NCI-H2227 (cell line): ENCODE measurements around the gene EPS8.
"Not testable (repeated sequence)": the region's sequence is repeated elsewhere in the genome, so short reads cannot be mapped to it uniquely, and the experiment has no call there.

Experiments used
- DNase-seq: peaks from one replicate; lab custom pipeline; 2025; ENCODE audit not compliant: unreplicated experiment; lab: John Stamatoyannopoulos, UW

Gene EPS8

DNA sequence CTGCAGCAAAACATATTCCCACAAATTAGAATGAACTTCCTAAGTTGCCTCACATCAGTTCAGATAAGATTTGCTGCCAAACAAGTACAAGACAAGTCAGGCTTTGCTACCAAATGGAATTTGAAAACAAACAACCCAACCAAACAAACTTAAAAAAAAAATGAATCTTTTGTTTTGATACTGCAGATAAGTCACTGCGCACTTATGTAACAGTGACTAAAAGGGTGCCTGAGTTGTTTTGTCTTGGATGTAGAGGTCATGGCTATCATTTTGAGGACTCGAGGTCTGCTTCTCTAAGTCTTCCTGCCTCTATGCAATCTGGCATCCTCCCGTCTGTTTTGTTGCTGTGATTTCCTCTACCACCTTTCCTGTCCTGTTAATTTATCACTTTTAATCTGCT is 11.1 kb upstream of the EPS8 start:
- DNase-seq, result no peak

DNA sequence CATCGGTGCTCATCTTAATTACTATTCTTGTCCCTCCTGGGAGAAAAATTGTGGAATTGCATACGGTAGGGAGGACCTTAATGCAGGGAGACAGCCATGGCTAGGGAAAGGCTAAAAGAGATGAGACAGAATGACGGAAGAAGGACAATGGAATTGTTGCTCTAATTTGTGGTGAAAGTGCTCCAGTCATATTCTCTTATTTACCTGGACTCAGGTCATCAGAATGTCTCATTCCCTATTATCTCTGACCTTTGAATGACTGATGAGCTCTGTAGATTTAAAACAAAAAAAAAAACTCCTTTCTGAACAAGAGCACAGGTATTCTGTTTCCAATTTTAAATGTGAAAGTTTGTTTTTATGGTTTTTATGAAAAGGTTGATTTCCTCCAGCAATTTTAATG is 8.6 kb upstream of the EPS8 start:
- no peak for DNase-seq

DNA sequence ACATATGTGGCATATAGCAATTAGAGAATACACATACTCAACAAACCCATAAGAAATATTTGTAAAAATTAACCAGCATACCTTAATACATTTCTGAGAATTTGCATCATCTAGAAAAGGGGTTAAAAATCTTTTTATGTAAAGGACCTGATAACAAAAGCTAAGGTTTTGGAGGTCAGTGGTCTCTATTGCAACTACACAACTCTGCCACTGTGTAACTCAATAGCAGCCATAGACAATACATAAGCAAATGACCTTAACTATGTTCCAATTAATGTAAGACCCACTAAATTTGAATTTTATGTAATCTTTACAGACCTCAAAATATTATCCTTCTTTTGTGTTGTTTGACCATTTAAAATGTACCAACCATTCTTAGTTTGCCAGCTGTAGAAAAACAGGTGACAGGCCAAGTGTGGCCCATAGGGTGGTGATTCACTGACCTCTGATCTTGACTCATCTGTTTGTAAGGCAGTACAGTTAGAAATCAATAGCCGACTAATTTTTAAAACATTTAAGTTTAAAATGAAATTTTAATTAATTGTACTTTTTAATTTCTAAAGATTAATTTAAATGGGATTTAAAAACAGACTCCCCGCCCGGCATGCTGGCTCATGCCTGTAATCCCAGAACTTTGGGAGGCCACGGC is 7.4 kb upstream of the EPS8 start:
- no peak for DNase-seq

DNA sequence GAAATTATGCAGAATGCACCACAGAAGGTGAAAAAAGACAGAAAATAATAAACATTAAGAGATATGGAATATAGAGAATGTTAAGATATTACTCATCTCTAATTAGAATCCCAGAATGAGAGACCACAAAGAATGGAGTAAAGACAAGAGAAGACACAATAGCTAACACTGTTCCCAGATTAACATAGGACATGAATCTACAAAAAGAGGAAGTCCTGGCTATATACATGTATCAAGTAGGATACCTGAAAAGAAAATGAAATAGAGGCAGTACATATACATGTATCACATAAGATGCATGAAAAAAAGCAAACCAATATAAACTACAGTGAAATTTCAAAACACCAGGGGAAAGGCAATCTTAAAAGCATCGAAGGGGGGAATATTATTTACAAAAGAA is 5.6 kb upstream of the EPS8 start:
- no peak for DNase-seq

DNA sequence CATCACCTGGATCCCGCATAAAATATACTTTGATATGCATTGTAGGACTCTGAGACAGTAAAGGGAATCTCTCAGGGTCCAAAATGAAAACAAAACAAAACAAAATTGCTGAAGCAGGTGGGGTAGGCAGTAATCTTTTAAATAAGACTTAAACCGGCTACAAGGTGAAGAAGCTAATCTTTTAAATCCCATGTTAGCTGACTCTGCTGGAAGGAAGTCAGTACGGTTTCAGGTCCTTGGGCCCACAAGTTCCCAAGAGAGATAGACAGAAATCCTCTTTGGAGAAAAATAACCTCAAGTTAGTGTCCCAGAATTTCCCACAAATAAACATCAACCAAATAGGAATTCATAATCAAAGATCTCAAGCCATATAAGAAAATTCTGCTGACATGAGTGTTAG is 5.0 kb upstream of the EPS8 start:
- DNase-seq, result no peak

DNA sequence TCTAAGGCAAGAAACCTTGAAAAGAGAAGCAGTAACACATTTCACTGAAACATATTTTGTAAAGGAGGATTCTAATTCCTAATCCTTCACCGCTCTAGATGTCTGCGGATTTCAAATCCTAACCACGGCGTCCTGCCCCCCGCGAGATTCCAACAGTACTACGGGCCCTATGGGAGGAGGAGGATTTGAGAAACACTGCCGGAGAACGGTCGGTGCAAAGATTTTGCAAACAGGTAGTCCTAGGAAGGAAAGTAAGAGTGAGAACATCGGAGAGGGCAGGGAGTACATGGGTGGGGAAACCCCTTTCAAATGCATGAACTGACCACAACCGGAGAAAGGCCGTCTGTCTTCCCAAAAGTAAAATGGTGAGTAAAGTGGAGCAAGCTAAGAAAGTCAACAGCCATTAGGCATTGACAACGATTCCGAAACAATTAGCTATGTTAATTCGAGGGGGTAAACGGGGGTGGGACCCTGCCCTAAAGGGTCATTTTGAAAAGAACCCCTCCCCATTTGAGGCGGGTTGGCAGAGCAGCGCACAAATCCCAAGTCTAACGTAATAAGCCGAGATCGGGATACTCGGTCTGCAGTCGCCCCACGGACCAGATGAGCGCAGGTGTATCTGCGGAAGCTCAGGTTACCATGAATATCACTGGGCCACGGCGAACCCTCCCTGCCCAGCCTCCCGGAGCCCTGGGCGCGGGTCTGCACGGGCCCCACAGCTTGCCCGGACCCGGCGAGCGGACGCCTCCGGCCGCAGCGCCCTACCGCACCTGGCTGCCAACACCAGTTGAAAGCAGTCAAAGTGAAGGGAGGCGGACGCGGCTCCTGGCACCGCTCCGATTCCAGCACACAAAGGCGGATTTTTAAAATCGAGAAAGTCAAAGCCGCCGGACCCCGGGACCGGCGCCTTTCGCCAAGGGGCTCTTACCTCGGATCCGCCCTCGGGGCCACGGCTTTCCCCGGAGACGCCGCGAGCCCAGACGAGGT is 662 bp downstream of the EPS8 start:
- DNase-seq, result peak; percentile 9

DNA sequence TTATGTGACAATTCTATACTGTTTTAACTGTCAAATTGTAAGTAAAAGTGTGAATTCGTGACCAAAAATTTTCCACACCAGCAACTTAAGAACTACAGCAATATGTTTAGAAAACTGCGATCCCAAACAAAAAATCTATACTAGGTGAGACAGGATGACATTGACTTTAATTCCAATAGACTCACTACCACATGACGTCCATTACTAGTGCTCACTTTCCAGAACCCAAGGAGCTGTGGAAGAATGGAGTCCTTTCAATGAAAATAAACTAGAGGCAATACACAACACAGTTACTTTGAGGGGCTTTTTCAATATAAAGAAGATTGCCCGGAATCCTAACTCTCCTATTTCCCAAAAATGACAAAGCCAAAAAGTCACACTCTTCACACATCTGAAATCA is 1.4 kb downstream of the EPS8 start:
- no peak for DNase-seq

DNA sequence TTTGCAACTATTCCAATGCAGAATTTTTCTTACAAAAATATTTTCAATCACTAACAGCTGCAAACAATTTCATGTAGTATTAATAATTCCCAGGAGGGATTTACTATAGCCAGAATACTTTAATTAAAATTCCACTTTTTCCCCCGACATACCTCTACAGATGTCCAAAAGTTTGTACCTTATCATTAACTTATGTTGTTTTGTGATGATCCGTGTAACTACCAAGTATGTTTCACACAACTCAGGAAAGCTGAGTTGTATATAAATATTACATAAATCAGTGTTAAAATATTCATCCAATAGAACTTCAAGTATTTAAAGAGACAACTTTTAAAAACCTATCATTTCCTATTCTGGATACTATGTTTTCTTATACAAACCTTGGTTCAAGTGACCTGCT is 2.4 kb downstream of the EPS8 start:
- DNase-seq, result no peak

DNA sequence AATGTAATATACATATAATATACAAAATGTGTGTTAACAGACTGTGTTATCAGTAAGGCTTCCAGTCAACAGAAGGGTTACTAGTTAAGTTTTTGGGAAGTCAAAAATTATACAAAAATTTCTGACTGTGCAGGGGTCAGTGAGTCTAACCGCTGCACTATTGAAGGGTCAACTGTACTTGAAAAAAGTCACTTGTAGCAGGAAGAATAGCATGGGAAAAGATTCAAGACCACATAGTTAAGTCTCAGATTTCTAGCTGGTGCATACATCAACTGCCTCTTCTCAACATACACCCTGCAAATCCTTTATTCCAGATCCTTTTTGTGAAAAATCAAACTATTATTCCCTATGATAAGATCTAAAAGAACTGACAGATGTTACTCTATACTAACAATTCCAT is 5.9 kb downstream of the EPS8 start:
- DNase-seq, result no peak

DNA sequence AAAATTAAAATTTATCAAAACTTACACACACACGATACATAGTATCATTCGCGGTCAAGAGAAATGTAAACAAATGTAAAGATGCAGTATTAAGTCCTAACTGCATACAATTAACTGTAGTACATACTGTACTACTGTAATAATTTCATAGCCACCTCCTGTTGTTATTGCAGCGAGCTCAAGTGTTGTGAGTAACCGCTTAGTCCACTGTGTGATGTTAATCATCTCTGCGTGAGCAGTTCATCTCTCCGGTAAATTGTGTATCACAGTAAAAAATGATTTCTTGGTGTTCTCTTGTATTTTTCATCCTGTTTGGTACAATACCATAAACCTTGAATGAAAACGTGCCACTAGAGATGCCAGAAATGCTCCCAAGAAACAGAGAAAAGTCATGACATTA is 6.5 kb downstream of the EPS8 start:
- peak; percentile 12 for DNase-seq

DNA sequence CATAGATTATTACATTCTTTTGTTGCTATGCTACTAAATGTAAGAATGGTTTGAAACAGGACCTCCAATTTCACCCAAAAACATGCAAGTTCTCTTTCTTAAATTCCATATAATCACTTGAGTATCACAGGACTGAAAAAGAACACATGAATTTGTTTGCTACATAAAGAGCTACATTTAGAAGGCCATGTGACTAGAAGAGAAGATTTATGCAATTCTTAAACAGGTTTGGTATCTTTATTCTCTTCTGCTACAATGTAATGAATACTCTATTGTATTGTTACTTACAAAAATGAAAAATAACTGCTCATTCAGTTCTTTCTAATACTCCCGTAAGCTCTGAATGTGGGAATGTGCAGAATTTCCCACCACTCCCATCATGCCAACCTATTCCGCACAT is 9.3 kb downstream of the EPS8 start:
- no peak for DNase-seq

DNA sequence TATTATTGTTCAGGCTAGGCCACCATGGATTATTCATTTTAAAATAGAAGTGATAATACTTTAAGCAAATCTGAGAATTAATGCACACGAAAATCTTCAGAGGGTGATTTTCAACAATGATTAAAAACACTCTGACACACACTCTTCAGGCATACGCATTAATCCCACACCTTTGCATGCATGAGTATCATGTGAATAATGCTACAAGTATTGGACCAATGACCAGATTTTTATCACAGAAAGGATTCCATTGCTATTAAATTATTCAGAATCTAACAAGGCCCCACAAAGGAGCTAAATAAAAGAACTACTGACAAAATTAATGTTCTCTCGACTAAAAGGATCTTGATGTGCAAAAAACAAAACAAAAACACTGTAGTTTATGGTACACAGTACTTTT is 11.1 kb downstream of the EPS8 start:
- no peak for DNase-seq

DNA sequence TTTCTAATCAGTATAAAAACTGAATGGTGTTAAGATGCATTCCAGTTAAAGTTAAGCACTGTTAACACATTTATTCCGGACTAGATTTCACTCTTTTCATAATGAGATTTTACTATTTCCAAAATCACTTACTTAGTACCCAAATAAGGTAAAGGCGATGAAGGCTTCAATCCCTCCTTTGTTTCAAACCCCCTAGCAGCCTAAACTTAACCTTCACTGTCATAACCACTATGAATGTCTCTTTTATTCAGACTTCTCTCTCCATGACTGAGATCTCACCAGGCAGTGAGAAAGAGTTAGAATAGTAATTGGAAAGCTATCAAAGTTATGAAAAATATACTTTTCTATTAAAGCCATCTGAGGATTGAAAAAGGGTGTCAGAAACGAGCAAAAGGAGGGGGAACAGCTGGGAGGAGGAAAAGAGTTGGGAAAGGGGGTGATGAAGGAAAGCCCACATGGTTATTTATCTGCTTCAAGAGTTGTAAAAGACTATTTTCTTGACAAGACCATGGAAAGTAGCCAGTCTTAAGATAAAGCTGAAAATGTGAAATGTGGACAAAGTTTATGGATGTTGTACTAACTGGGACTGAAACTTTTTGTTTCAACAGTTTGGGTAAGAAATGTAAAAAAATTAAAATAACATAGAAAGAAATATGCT is 11.7 kb downstream of the EPS8 start:
- DNase-seq, result no peak

DNA sequence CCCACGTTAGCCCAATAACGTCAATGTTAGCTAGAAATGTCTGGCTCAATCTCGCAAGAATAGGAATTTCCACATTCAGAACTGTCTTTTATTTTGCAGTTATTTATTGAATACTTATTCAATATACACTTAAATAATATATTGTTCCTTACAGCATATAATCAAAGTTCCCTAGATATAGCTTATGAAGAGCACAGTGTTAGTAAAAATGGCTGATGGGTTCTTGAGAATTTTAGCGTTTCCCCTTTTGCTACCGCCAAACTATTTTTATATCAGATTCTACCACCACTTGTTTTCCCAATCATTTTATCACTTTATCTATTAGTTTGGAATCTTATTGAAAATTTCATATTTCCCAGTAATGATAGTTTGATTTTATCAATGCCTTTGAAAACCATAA is 12.7 kb downstream of the EPS8 start:
- DNase-seq, result no peak

DNA sequence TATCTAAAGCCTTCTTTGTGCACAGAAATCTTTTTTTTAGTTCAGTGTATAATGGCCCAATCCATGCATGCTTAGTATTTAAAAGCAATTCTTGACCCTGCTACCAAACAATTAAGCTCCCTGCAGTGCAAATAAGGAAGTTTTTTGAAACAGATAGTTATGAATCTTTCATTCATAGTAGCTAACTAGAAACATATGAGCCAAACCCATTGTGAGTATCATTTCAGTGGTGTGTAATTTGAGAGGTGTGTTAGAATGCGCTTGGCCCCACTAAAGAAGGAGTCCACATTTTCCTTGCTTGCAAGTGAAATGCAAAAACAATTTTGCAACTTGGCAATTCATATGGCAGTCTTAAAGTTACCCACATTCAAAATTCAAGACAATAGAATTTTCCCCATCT is 14.4 kb downstream of the EPS8 start:
- DNase-seq, result peak; percentile 5

DNA sequence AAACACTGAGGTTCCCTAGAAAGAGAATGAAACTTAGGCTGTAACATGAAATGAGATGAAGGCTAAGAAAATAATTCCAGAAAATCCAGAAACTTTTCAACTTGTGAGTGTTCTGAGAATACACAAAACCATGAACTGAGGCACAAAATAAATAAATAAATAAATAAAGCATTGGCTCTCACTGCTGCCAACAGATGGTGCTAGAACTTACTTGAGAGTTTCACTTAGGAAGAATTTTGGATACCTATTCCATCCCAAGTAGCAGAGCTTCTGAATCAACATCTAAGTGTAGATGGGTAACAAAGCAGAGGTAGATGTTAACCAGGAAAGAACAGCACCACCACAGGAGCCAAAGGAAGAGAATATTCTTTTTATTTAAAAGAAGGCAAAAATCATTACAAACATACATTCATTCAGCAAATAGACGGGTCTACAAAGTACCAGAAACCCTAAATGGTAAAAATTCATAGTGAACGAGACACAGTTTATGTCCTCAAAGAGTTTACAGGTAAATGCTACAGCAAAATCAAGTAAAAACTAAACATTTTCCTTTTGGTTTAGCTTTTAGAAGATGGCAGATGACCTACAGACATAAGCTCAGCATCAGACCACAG is 16.7 kb downstream of the EPS8 start:
- peak; percentile 11 for DNase-seq

DNA sequence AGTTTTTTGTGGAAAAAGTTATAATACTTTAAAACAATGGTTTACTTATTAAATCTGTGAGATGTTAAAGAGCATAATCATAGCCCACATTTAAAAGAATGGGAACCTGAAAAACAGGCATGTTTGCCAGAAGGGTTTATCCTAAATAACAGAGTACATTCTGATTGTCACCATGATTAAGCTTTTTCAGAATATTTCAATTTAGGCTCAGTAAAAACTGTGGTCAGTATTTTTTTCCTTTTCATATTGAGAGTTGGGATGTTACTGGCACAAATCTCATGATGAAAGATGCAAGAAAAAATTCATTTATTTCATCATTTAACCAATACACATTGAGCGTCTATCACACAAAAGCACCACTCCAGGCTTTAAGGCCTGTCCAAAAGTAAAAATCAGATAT is 18.6 kb downstream of the EPS8 start:
- DNase-seq, result no peak

DNA sequence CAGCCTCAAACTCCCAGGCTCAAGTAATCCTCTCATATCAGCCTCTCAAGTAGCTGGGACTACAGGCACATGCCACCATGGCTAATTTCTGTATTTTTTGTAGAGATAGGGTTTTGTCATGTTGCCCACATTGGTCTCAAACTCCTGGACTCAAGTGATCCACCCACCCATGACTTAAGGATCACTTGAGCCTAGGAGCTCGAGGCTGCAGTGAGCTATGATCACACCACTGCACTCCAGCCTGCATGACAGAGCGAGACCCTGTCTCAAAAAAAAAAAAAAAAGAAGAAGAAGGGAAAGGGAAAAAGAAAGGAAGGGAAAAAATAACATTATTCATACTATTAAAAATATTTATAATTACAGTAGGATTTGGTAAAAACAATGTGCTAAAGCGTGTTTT is 19.2 kb downstream of the EPS8 start:
- no peak for DNase-seq

DNA sequence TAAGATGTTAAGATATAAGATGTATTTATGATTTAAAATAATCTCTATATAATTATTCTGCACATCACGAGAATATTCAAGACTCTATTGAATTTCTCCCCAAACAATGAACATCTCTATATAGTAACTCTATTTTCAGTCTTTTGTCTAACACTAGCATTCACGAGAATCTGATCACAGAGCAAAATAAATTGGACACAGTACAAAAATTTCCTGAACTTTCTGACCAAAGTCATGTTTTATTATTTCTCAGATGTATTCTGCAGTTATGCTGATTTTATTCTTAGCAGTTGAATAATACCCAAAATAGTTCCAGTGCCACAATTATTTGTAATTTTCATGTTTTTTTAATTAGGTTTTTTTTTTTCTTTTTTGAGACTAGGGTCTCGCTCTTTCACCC is 19.6 kb downstream of the EPS8 start:
- DNase-seq, result no peak

DNA sequence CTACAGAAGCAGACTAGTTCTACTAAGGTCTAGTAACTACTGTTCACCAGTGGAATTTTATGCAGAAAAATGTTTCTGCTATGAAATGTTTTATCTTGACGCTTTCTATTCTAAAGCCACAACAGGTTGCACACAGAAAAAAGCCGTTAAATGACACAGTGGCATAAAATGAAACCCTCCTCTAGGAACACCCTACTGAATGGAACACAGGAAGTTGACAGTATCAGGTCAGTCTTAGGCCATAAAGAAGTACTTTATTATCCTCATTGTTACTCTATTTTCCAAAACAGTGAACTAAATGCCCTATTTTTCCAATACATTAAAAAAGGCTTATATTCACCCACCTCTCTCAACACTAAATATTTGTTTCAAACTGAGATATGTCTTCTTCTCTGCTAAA is 21.9 kb downstream of the EPS8 start:
- no peak for DNase-seq

DNA sequence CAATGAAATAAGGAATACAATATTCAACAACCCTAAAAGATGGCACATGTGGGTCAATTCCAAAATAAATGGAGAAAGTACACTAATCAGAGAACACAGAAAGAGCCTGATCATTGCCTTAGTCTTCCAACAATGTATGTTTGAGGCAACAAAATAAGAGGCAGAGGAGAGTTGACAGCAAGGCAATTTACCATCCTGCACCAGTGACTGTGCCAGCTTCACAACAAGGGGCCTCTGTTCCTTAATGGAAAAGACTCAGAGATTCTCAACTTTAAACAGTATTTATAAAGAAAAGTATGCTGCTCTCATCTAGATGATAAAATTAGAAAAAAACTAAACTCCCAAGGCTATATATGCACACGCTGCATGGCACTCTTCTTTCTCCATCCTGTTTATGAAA is 25.9 kb downstream of the EPS8 start:
- no peak for DNase-seq

DNA sequence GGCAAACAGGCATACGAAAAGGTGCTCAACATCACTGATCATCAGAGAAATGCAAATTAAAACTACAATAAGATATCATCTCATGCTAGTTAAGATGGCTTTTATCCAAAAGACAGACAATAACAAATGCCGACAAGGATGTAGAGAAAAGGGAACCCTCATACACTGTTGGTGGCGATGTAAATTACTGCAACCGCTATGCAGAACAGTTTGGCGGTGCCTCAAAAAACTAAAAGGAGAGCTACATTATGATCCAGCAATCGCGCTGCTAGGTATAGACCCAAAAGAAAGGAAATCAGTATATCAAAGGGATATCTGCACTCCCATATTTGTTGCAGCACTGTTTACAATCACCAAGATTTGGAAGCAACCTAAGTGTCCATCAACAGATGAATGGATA is 27.0 kb downstream of the EPS8 start:
- DNase-seq, result not testable (repeated sequence)
